22Rv1 (cell line): ENCODE measurements around the gene RCAN2.

Experiments
- CTCF ChIP-seq: fragments of 450-650 bp; IDR thresholded peaks from 2 replicates; pipeline ENCODE4 v1.5.1; 2017; ENCODE audit warnings: mild to moderate bottlenecking
- ZFX ChIP-seq: fragments of 450-650 bp; IDR thresholded peaks from 2 replicates; pipeline ENCODE4 v1.6.1; 2017; ENCODE audit warnings: antibody characterized with exemption, borderline replicate concordance

- TF ChIP-seq CTCF (no peak), ZFX (no peak)
Observed at GRCh38 chr6:46302816-46303215, 188.4 kb downstream of the RCAN2 start.
